ENCODE measurements around the gene CTNNA3.

- TF ChIP-seq CTCF (IDR thresholded peaks at IDR 0.05) (no peak), POLR2A (IDR thresholded peaks at IDR 0.05) (no peak)
Observed at GRCh38 chr10:66782776-66783175, 913.2 kb downstream of the CTNNA3 start.
